ENCODE measurements around the gene SYT15.

DNA sequence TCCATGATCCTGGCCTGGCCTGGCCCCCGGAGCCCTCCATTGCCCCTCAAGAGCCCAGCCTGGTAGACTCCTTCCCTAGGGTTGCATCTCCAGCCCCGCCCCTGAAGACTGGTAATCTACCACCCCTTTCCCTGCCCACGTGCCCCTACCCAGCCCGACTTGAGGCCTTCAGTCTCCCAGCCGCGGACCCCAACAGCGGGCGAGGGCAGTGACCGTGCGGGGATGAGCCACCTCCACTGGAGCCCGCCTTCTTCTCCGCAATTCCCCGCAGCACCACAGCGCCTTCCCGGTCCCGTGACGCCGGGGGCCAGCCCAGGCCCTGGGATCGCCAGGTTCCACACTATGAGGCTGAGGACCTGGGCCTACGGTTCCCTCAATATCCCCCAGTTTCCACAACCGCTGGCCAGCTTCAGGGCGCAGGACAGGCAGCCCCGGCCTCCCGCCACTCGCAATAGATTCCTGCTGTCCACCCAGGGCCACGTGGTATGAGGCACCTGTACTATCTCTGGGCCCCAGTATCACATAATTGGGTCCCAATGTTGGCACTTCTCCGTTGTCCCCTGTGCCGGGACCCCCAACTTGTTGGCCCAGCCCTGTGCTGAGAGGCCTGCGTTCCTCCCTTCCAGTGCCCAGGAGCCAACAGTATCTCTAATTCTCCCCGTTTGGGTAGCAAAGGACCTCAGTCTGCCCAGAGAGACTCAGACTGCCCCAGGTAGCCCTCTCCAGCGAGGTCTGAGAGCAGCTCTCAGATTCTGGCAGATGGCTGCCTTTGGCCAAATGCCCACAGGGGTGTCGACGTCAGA lies 21.4 kb upstream of the SYT15 start:
- TF ChIP-seq, protein P1, sequence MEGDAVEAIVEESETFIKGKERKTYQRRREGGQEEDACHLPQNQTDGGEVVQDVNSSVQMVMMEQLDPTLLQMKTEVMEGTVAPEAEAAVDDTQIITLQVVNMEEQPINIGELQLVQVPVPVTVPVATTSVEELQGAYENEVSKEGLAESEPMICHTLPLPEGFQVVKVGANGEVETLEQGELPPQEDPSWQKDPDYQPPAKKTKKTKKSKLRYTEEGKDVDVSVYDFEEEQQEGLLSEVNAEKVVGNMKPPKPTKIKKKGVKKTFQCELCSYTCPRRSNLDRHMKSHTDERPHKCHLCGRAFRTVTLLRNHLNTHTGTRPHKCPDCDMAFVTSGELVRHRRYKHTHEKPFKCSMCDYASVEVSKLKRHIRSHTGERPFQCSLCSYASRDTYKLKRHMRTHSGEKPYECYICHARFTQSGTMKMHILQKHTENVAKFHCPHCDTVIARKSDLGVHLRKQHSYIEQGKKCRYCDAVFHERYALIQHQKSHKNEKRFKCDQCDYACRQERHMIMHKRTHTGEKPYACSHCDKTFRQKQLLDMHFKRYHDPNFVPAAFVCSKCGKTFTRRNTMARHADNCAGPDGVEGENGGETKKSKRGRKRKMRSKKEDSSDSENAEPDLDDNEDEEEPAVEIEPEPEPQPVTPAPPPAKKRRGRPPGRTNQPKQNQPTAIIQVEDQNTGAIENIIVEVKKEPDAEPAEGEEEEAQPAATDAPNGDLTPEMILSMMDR (IDR thresholded peaks at IDR 0.05; ENCODE audit: low read depth, low read length) = no peak
- TF ChIP-seq EZH2phosphoT487 (IDR thresholded peaks at IDR 0.05; ENCODE audit: low read depth) = no peak

Measured in OCI-LY3 (cell line).